Hepatocyte (in vitro differentiated cells): ENCODE results near the gene PIEZO1.

ENCODE experiments used
- EZH2phosphoT487 ChIP-seq: fragments of 200-600 bp; sonication (generic); IDR thresholded peaks from one replicate; pipeline ENCODE4 v1.6.1; 2018; ENCODE audit warnings: antibody characterized with exemption, mild to moderate bottlenecking, low read depth, moderate library complexity; ENCODE audit not compliant: unreplicated experiment, severe bottlenecking
- TF ChIP-seq, protein P1 (sequence below): fragments of 200-600 bp; sonication (generic); IDR thresholded peaks from 2 replicates; pipeline ENCODE4 v1.5.1; 2016; ENCODE audit warnings: antibody characterized with exemption, mild to moderate bottlenecking; ENCODE audit not compliant: poor library complexity

- TF ChIP-seq, protein P1, sequence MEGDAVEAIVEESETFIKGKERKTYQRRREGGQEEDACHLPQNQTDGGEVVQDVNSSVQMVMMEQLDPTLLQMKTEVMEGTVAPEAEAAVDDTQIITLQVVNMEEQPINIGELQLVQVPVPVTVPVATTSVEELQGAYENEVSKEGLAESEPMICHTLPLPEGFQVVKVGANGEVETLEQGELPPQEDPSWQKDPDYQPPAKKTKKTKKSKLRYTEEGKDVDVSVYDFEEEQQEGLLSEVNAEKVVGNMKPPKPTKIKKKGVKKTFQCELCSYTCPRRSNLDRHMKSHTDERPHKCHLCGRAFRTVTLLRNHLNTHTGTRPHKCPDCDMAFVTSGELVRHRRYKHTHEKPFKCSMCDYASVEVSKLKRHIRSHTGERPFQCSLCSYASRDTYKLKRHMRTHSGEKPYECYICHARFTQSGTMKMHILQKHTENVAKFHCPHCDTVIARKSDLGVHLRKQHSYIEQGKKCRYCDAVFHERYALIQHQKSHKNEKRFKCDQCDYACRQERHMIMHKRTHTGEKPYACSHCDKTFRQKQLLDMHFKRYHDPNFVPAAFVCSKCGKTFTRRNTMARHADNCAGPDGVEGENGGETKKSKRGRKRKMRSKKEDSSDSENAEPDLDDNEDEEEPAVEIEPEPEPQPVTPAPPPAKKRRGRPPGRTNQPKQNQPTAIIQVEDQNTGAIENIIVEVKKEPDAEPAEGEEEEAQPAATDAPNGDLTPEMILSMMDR, result no peak
- TF ChIP-seq EZH2phosphoT487, result no peak
These were observed 42.0 kb downstream of the PIEZO1 start for GRCh38 chr16:88742896-88743605.
